Melanocyte of skin (primary cell): ENCODE data around the gene ARHGAP26. TPM values are rescaled to one million over a fixed set of nuclear protein-coding genes. Genes with fewer than 3 reads are reported as not detected.

Source experiments
- total RNA-seq, 2 donors: library from RNA; depleted of rRNA; stranded (reverse); fragments of >200 nt; gene quantifications; 2 replicates each; pipeline ENCODE4 v1.2.3, GENCODE V29; 2012

ARHGAP26 gene, protein sequence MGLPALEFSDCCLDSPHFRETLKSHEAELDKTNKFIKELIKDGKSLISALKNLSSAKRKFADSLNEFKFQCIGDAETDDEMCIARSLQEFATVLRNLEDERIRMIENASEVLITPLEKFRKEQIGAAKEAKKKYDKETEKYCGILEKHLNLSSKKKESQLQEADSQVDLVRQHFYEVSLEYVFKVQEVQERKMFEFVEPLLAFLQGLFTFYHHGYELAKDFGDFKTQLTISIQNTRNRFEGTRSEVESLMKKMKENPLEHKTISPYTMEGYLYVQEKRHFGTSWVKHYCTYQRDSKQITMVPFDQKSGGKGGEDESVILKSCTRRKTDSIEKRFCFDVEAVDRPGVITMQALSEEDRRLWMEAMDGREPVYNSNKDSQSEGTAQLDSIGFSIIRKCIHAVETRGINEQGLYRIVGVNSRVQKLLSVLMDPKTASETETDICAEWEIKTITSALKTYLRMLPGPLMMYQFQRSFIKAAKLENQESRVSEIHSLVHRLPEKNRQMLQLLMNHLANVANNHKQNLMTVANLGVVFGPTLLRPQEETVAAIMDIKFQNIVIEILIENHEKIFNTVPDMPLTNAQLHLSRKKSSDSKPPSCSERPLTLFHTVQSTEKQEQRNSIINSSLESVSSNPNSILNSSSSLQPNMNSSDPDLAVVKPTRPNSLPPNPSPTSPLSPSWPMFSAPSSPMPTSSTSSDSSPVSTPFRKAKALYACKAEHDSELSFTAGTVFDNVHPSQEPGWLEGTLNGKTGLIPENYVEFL
- 10 to 100 TPM in 1 of 2 donors, 1 to 10 TPM in 1; 2.0 to 13.8 TPM for total RNA-seq

GRCh38 chr5:142769793-142770649 is at the start of gene ARHGAP26:
Gene ARHGAP26, plus strand, starts transcription at chr5:142770377. Its CDS starts 385 bp downstream, at chr5:142770762.

Other genes starting within 250 kb of the ARHGAP26 start
- under 1 TPM; 0.33 to 0.34 TPM for gene FGF1, start 84.3 kb upstream of the ARHGAP26 start, total RNA-seq